22Rv1 (cell line): Measurements from ENCODE around the gene PRG3.
"Not testable (repeated sequence)": the region's sequence is repeated elsewhere in the genome, so short reads cannot be mapped to it uniquely, and the experiment has no call there.

Experiments used
- H3K27ac ChIP-seq: fragments of 450-650 bp; 2 replicates; pipeline ENCODE4 v1.5.1; 2017
- CTCF ChIP-seq: fragments of 450-650 bp; IDR thresholded peaks from 2 replicates; pipeline ENCODE4 v1.5.1; 2017; ENCODE audit warnings: mild to moderate bottlenecking
- ZFX ChIP-seq: fragments of 450-650 bp; IDR thresholded peaks from 2 replicates; pipeline ENCODE4 v1.6.1; 2017; ENCODE audit warnings: antibody characterized with exemption, borderline replicate concordance

Gene PRG3

GRCh38 chr11:57344826-57345225 lies 36.1 kb downstream of the PRG3 start:
- H3K27ac ChIP-seq: no peak overlapping the region
- TF ChIP-seq CTCF (no peak), ZFX (no peak)

DNA sequence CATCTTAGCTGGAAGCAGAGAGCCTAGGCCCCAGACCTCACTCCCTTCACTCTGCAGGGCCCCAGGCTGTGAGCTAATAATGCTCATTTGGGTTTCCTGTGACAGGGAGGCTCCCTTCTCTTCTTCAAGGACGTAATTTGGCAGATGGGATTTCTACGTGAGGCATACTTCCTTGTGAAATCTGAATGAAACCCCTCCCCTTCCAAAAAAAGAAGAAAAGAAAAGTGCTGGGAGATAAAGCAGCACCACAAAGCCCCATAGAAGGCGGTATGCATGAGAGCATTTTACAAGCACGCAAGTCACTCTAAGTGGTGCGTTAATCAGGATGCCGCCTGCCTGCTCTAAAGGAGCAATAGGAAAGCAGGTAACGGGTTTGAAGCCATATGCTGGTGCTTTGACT lies 37.1 kb downstream of the PRG3 start:
- H3K27ac ChIP-seq: no peak overlapping the region
- no peak for TF ChIP-seq ZFX
- no peak for TF ChIP-seq CTCF

DNA sequence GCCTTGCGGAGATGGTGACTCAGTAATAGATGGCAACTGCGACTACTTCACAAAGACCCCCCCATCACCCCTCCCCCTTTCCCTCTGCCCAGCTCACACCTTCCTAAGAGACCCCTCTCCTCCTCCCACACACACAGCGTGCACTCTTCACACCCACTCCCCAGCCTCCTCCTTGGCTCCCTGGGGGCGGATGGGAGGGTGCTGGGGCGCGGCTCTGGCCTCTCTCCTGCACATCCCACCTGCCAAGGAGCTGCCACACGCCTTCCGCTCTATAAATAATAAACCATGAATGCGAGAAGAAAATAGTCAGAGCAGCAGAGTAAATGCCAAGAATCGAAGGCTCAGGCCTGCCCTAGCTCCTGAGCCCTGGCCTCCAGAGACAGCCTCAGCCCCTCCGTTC lies 38.2 kb downstream of the PRG3 start:
- H3K27ac ChIP-seq: no peak overlapping the region
- no peak for TF ChIP-seq CTCF

- TF ChIP-seq CTCF (no peak), ZFX (no peak)
- H3K27ac ChIP-seq: no peak overlapping the region
These were observed 39.6 kb downstream of the PRG3 start for GRCh38 chr11:57341250-57341808.

GRCh38 chr11:57340039-57340615 lies 40.8 kb downstream of the PRG3 start:
- TF ChIP-seq CTCF: peak; percentile 41
- no peak for TF ChIP-seq ZFX
- H3K27ac ChIP-seq: no peak overlapping the region

GRCh38 chr11:57339328-57339727 lies 41.6 kb downstream of the PRG3 start:
- TF ChIP-seq CTCF: no peak
- TF ChIP-seq ZFX: no peak
- no peak overlapping the region for H3K27ac ChIP-seq

GRCh38 chr11:57338142-57338541 lies 42.8 kb downstream of the PRG3 start, which contains the start of gene P2RX3:
Gene P2RX3, plus strand, starts transcription at chr11:57338352. Its CDS starts 199 bp downstream, at chr11:57338551.
- no peak within 1 kb of the TSS for H3K27ac ChIP-seq
- no peak for TF ChIP-seq CTCF
- TF ChIP-seq ZFX: no peak

- not testable (repeated sequence) for H3K27ac ChIP-seq
These were observed 44.1 kb downstream of the PRG3 start for GRCh38 chr11:57336856-57337255.
